Liver (tissue), 3 donors: ENCODE data around the gene PLA2G4B.

Experiments used
- EGR1 ChIP-seq, 2 donors: IDR thresholded peaks; 2 replicates each; pipeline ENCODE4 v1.6.1; 2016 to 2018; ENCODE audit warnings: antibody characterized with exemption in 2 of 2, low read depth in 2 of 2
- FOXA2 ChIP-seq: IDR thresholded peaks from 2 replicates; pipeline ENCODE4 v1.6.1; 2016; ENCODE audit warnings: antibody characterized with exemption
- GABPA ChIP-seq, 2 donors: IDR thresholded peaks in 1 of 2; conservative IDR thresholded peaks in 1 of 2; 2 replicates each; pipeline ENCODE4 v1.6.1; 2016; ENCODE audit warnings: antibody characterized with exemption in 2 of 2, mild to moderate bottlenecking in 1 of 2, moderate library complexity in 1 of 2
- HNF4A ChIP-seq, 2 donors: conservative IDR thresholded peaks; 2 replicates each; pipeline ENCODE4 v1.6.1; 2016; ENCODE audit warnings: antibody characterized with exemption in 2 of 2, mild to moderate bottlenecking in 2 of 2
- JUND ChIP-seq, 2 donors: IDR thresholded peaks; 2 replicates each; pipeline ENCODE4 v1.6.1; 2016; ENCODE audit warnings: antibody characterized with exemption in 2 of 2
- MAX ChIP-seq: IDR thresholded peaks from 2 replicates; pipeline ENCODE4 v1.6.1; 2016; ENCODE audit warnings: antibody characterized with exemption
- NR2F2 ChIP-seq: IDR thresholded peaks from 2 replicates; pipeline ENCODE4 v1.6.1; 2016; ENCODE audit warnings: antibody characterized with exemption
- RAD21 ChIP-seq, 2 donors: IDR thresholded peaks; 2 replicates each; pipeline ENCODE4 v1.6.1; 2016; ENCODE audit warnings: antibody characterized with exemption in 2 of 2, mild to moderate bottlenecking in 2 of 2
- SP1 ChIP-seq: IDR thresholded peaks from 2 replicates; pipeline ENCODE4 v1.6.1; 2018; ENCODE audit warnings: antibody characterized with exemption, mild to moderate bottlenecking
- YY1 ChIP-seq: IDR thresholded peaks from 2 replicates; pipeline ENCODE4 v1.6.1; 2016; ENCODE audit warnings: antibody characterized with exemption, mild to moderate bottlenecking
- TF ChIP-seq, protein P1 (sequence below): fragments of 150-350 bp; IDR thresholded peaks from 2 replicates; pipeline ENCODE4 v1.5.1; 2017; ENCODE audit warnings: improper control_type of control experiment, low read depth, low read length; ENCODE audit not compliant: missing input control
- TF ChIP-seq, protein P2 (sequence below): IDR thresholded peaks from 2 replicates; pipeline ENCODE4 v1.6.1; 2016; ENCODE audit warnings: antibody characterized with exemption, mild to moderate bottlenecking
- TF ChIP-seq, protein P3 (sequence below): IDR thresholded peaks from 2 replicates; pipeline ENCODE4 v1.6.1; 2016; ENCODE audit warnings: antibody characterized with exemption
- donor health status: healthy.
- donor health status: healthy.

- TF ChIP-seq, protein P1, sequence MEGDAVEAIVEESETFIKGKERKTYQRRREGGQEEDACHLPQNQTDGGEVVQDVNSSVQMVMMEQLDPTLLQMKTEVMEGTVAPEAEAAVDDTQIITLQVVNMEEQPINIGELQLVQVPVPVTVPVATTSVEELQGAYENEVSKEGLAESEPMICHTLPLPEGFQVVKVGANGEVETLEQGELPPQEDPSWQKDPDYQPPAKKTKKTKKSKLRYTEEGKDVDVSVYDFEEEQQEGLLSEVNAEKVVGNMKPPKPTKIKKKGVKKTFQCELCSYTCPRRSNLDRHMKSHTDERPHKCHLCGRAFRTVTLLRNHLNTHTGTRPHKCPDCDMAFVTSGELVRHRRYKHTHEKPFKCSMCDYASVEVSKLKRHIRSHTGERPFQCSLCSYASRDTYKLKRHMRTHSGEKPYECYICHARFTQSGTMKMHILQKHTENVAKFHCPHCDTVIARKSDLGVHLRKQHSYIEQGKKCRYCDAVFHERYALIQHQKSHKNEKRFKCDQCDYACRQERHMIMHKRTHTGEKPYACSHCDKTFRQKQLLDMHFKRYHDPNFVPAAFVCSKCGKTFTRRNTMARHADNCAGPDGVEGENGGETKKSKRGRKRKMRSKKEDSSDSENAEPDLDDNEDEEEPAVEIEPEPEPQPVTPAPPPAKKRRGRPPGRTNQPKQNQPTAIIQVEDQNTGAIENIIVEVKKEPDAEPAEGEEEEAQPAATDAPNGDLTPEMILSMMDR: no peak
- no peak for TF ChIP-seq MAX
- no peak for TF ChIP-seq HNF4A (conservative IDR thresholded peaks at IDR 0.05)
- no peak for TF ChIP-seq GABPA (IDR thresholded peaks at IDR 0.05 in 1 of 2, conservative IDR thresholded peaks at IDR 0.05 in 1 of 2)
- TF ChIP-seq, protein P2, sequence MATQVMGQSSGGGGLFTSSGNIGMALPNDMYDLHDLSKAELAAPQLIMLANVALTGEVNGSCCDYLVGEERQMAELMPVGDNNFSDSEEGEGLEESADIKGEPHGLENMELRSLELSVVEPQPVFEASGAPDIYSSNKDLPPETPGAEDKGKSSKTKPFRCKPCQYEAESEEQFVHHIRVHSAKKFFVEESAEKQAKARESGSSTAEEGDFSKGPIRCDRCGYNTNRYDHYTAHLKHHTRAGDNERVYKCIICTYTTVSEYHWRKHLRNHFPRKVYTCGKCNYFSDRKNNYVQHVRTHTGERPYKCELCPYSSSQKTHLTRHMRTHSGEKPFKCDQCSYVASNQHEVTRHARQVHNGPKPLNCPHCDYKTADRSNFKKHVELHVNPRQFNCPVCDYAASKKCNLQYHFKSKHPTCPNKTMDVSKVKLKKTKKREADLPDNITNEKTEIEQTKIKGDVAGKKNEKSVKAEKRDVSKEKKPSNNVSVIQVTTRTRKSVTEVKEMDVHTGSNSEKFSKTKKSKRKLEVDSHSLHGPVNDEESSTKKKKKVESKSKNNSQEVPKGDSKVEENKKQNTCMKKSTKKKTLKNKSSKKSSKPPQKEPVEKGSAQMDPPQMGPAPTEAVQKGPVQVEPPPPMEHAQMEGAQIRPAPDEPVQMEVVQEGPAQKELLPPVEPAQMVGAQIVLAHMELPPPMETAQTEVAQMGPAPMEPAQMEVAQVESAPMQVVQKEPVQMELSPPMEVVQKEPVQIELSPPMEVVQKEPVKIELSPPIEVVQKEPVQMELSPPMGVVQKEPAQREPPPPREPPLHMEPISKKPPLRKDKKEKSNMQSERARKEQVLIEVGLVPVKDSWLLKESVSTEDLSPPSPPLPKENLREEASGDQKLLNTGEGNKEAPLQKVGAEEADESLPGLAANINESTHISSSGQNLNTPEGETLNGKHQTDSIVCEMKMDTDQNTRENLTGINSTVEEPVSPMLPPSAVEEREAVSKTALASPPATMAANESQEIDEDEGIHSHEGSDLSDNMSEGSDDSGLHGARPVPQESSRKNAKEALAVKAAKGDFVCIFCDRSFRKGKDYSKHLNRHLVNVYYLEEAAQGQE: no peak
- TF ChIP-seq, protein P3, sequence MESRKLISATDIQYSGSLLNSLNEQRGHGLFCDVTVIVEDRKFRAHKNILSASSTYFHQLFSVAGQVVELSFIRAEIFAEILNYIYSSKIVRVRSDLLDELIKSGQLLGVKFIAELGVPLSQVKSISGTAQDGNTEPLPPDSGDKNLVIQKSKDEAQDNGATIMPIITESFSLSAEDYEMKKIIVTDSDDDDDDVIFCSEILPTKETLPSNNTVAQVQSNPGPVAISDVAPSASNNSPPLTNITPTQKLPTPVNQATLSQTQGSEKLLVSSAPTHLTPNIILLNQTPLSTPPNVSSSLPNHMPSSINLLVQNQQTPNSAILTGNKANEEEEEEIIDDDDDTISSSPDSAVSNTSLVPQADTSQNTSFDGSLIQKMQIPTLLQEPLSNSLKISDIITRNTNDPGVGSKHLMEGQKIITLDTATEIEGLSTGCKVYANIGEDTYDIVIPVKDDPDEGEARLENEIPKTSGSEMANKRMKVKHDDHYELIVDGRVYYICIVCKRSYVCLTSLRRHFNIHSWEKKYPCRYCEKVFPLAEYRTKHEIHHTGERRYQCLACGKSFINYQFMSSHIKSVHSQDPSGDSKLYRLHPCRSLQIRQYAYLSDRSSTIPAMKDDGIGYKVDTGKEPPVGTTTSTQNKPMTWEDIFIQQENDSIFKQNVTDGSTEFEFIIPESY: no peak
- TF ChIP-seq JUND (IDR thresholded peaks at IDR 0.05): no peak
- TF ChIP-seq YY1: no peak
- TF ChIP-seq FOXA2: no peak
- TF ChIP-seq SP1: no peak
- TF ChIP-seq RAD21 (IDR thresholded peaks at IDR 0.05): no peak
- no peak for TF ChIP-seq NR2F2
- no peak for TF ChIP-seq EGR1 (IDR thresholded peaks at IDR 0.05; ENCODE audit: low read depth in 2 of 2)
These were observed at the start of gene PLA2G4B for GRCh38 chr15:41838400-41838897.
